ENCODE results near the gene FUT8. TPM values are rescaled to one million over a fixed set of nuclear protein-coding genes. Genes with fewer than 3 reads are reported as not detected.

The FUT8 gene
- total RNA-seq, 1 donor from 2014 or later = 12.5 TPM

- no peak for DNase-seq (ENCODE audit: low spot score)
- intact Hi-C loops (cut with DNase I) = no loop called here
These were observed 370.6 kb downstream of the FUT8 start for GRCh38 chr14:65783101-65783500.

GRCh38 chr14:65783576-65783975 is 371.0 kb downstream of the FUT8 start:
- DNase-seq (ENCODE audit: low spot score) = no peak
- intact Hi-C loops (cut with DNase I) = no loop called here

GRCh38 chr14:65784574-65784973 is 372.0 kb downstream of the FUT8 start:
- DNase-seq (ENCODE audit: low spot score) = no peak
- intact Hi-C loops (cut with DNase I) = no loop called here

- intact Hi-C loops (cut with DNase I) = no loop called here
- DNase-seq (ENCODE audit: low spot score) = no peak
These were observed 374.9 kb downstream of the FUT8 start for GRCh38 chr14:65787461-65787860.

GRCh38 chr14:65788876-65789275 is 376.3 kb downstream of the FUT8 start:
- no peak for DNase-seq (ENCODE audit: low spot score)
- intact Hi-C loops (cut with DNase I) = no loop called here

- intact Hi-C loops (cut with DNase I) = no loop called here
- DNase-seq (ENCODE audit: low spot score) = no peak
These were observed 376.8 kb downstream of the FUT8 start for GRCh38 chr14:65789363-65789762.

- intact Hi-C loops (cut with DNase I) = no loop called here
These were observed 377.8 kb downstream of the FUT8 start for GRCh38 chr14:65790172-65790815.

GRCh38 chr14:65791191-65791981 is 378.9 kb downstream of the FUT8 start:
- DNase-seq (ENCODE audit: low spot score) = no peak
- intact Hi-C loops (cut with DNase I) = no loop called here

More at GRCh38 chr14:65790172-65790815, 377.8 kb downstream of the FUT8 start:
- no peak for DNase-seq (ENCODE audit: low spot score)

- DNase-seq (ENCODE audit: low spot score) = no peak
- intact Hi-C loops (cut with DNase I) = no loop called here
These were observed 379.8 kb downstream of the FUT8 start for GRCh38 chr14:65792208-65792905.

Small RNA genes lying within 50 kb of the gene (microRNA-seq; reads per million reads assigned to microRNA genes)
- gene MIR625 = not detected

All from cardiac septum (tissue), 1 donor.